ENCODE data around the gene CDH23.

The CDH23 gene

DNA sequence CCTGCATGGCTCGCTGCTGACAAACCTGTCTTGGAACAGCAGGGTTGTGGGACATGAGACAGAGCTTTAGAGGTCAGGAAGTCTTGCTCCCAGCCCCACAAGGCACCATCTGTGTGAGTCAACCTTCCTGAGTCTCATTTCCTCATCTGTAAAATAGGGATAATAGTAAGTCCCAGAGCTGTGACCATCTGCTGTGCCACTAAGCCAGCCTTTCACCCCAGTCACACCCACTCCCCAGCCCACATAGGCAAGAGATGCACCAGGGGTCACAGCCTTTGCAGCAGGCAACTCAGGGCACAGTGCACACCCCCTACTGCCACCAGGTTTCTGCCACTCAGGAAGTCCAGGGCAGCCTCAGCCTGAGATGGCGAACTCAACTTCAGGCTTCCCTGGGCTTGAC lies 29.4 kb upstream of the CDH23 start:
- TF ChIP-seq, protein P1, sequence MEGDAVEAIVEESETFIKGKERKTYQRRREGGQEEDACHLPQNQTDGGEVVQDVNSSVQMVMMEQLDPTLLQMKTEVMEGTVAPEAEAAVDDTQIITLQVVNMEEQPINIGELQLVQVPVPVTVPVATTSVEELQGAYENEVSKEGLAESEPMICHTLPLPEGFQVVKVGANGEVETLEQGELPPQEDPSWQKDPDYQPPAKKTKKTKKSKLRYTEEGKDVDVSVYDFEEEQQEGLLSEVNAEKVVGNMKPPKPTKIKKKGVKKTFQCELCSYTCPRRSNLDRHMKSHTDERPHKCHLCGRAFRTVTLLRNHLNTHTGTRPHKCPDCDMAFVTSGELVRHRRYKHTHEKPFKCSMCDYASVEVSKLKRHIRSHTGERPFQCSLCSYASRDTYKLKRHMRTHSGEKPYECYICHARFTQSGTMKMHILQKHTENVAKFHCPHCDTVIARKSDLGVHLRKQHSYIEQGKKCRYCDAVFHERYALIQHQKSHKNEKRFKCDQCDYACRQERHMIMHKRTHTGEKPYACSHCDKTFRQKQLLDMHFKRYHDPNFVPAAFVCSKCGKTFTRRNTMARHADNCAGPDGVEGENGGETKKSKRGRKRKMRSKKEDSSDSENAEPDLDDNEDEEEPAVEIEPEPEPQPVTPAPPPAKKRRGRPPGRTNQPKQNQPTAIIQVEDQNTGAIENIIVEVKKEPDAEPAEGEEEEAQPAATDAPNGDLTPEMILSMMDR (IDR thresholded peaks at IDR 0.05), result no peak
- Histone ChIP-seq H3K27ac (no peak overlapping the region), H3K9ac (no peak overlapping the region)

GRCh38 chr10:71368176-71368575 lies 28.5 kb upstream of the CDH23 start:
- no peak overlapping the region for H3K4me3 ChIP-seq (ENCODE audit: low read depth, low read length)
- H3K9ac ChIP-seq, result no peak overlapping the region
- H2AFZ ChIP-seq, result no peak overlapping the region
- no peaks in the 10 kb centered on the region for H3K36me3 ChIP-seq (ENCODE audit: control insufficient read depth, insufficient read depth, low read length)
- no peak overlapping the region for H3K27ac ChIP-seq
- no peaks in the 10 kb centered on the region for H3K9me3 ChIP-seq (ENCODE audit: control insufficient read depth, low read length)
- no peaks in the 10 kb centered on the region for H3K4me1 ChIP-seq
- H3K27me3 ChIP-seq (ENCODE audit: control insufficient read depth, insufficient read depth, low read length), result no peaks in the 10 kb centered on the region
- TF ChIP-seq, protein P1 (IDR thresholded peaks at IDR 0.05), result no peak
- H3K4me2 ChIP-seq (ENCODE audit: low read length), result no peak overlapping the region
- no peaks in the 10 kb centered on the region for H3K79me2 ChIP-seq

More for the DNA sequence above, 29.4 kb upstream of the CDH23 start:
- H3K4me3 ChIP-seq (ENCODE audit: low read depth, low read length), result no peak overlapping the region
- no peaks in the 10 kb centered on the region for H3K27me3 ChIP-seq (ENCODE audit: control insufficient read depth, insufficient read depth, low read length)
- H3K9me3 ChIP-seq (ENCODE audit: control insufficient read depth, low read length), result no peaks in the 10 kb centered on the region
- no peaks in the 10 kb centered on the region for H3K4me1 ChIP-seq
- no peaks in the 10 kb centered on the region for H3K36me3 ChIP-seq (ENCODE audit: control insufficient read depth, insufficient read depth, low read length)
- no peak overlapping the region for H3K4me2 ChIP-seq (ENCODE audit: low read length)
- H3K79me2 ChIP-seq, result no peaks in the 10 kb centered on the region
- no peak overlapping the region for H2AFZ ChIP-seq

- H3K27me3 ChIP-seq (ENCODE audit: control insufficient read depth, insufficient read depth, low read length), result no peaks in the 10 kb centered on the region
- TF ChIP-seq, protein P1 (IDR thresholded peaks at IDR 0.05), result no peak
- H3K79me2 ChIP-seq, result no peaks in the 10 kb centered on the region
- H3K4me2 ChIP-seq (ENCODE audit: low read length), result no peak overlapping the region
- H3K9me3 ChIP-seq (ENCODE audit: control insufficient read depth, low read length), result no peaks in the 10 kb centered on the region
- H3K36me3 ChIP-seq (ENCODE audit: control insufficient read depth, insufficient read depth, low read length), result no peaks in the 10 kb centered on the region
- H3K4me3 ChIP-seq (ENCODE audit: low read depth, low read length), result no peak overlapping the region
- no peak overlapping the region for H2AFZ ChIP-seq
- H3K9ac ChIP-seq, result no peak overlapping the region
- no peak overlapping the region for H3K27ac ChIP-seq
- no peaks in the 10 kb centered on the region for H3K4me1 ChIP-seq
These were observed 28.1 kb upstream of the CDH23 start for GRCh38 chr10:71368643-71369042.

DNA sequence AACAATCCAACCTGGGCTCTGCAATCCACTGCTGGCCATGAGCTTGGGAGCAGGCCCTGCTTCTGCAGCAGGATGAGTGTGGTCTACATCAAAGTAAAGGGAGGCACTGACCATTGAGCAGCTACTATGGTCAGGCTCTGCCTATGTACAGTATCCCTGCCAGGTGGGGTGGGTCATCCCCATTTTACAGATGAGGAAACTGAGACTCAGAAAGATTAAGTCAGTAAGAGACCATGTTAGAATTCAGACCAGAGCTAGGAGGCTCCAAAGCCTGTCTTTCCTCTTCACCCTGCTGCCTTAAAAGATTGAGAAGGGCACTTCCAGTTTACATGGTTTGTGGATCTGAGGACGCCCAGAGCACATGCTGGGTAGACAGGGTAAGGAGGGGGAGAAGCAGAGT lies 27.1 kb upstream of the CDH23 start:
- no peaks in the 10 kb centered on the region for H3K79me2 ChIP-seq
- H2AFZ ChIP-seq, result no peak overlapping the region
- no peak overlapping the region for H3K4me3 ChIP-seq (ENCODE audit: low read depth, low read length)
- no peaks in the 10 kb centered on the region for H3K36me3 ChIP-seq (ENCODE audit: control insufficient read depth, insufficient read depth, low read length)
- TF ChIP-seq, protein P1 (IDR thresholded peaks at IDR 0.05), result no peak
- H3K4me2 ChIP-seq (ENCODE audit: low read length), result no peak overlapping the region
- no peaks in the 10 kb centered on the region for H3K4me1 ChIP-seq
- H3K27ac ChIP-seq, result no peak overlapping the region
- H3K9me3 ChIP-seq (ENCODE audit: control insufficient read depth, low read length), result no peaks in the 10 kb centered on the region
- no peak overlapping the region for H3K9ac ChIP-seq
- no peaks in the 10 kb centered on the region for H3K27me3 ChIP-seq (ENCODE audit: control insufficient read depth, insufficient read depth, low read length)

DNA sequence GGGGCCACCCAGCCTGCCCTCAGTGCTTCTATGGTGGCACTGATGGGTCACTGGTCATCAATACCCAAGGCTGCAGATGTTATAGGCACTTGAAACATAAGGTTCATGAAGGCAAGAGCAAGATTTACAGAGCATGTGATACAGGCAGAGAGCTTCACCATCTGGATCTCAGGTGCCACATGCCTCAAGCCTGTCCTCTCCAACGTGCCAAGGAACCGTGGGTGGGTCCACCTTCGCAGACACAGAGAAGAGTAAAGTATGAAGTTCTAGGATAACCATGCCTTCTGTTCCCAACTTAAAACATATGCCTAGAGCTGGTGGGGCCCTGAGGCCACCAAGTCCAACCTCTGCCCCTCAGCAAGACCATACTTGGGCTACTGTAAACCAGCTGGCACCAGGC lies 26.7 kb upstream of the CDH23 start:
- no peak overlapping the region for H3K9ac ChIP-seq
- H3K4me2 ChIP-seq (ENCODE audit: low read length), result no peak overlapping the region
- H3K27me3 ChIP-seq (ENCODE audit: control insufficient read depth, insufficient read depth, low read length), result no peaks in the 10 kb centered on the region
- TF ChIP-seq, protein P1 (IDR thresholded peaks at IDR 0.05), result no peak
- H2AFZ ChIP-seq, result no peak overlapping the region
- no peak overlapping the region for H3K27ac ChIP-seq
- H3K79me2 ChIP-seq, result no peaks in the 10 kb centered on the region
- no peaks in the 10 kb centered on the region for H3K9me3 ChIP-seq (ENCODE audit: control insufficient read depth, low read length)
- no peaks in the 10 kb centered on the region for H3K36me3 ChIP-seq (ENCODE audit: control insufficient read depth, insufficient read depth, low read length)
- H3K4me3 ChIP-seq (ENCODE audit: low read depth, low read length), result no peak overlapping the region
- no peaks in the 10 kb centered on the region for H3K4me1 ChIP-seq
